GM18520 (cell line): ENCODE data around the gene KYNU.
"Not testable (repeated sequence)": the region's sequence is repeated elsewhere in the genome, so short reads cannot be mapped to it uniquely, and the experiment has no call there.

Source experiments
- ATAC-seq: cut with Tn5 transposase; IDR thresholded peaks from one replicate; pipeline ENCODE4 v1.9.1; 2021; ENCODE audit not compliant: unreplicated experiment

The KYNU gene

GRCh38 chr2:143084462-143084861 lies 207.0 kb downstream of the KYNU start:
- no peak for ATAC-seq

- ATAC-seq: peak; percentile 66
These were observed 207.8 kb downstream of the KYNU start for GRCh38 chr2:143085125-143085784.

GRCh38 chr2:143087033-143087432 lies 209.6 kb downstream of the KYNU start:
- no peak for ATAC-seq

- ATAC-seq: no peak
These were observed 210.9 kb downstream of the KYNU start for GRCh38 chr2:143088388-143088787.

GRCh38 chr2:143089520-143089919 lies 212.1 kb downstream of the KYNU start:
- ATAC-seq: not testable (repeated sequence)
